ENCODE data around the gene SPINDOC. TPM values are rescaled to one million over a fixed set of nuclear protein-coding genes. Genes with fewer than 3 reads are reported as not detected.

Gene SPINDOC
- total and polyA plus RNA-seq, 9 of the 15 experiments (the other 6 are each of a cell fraction or from before 2014, with no cell fraction given) = 0.70 to 36.3 (median 19.6) TPM

DNA sequence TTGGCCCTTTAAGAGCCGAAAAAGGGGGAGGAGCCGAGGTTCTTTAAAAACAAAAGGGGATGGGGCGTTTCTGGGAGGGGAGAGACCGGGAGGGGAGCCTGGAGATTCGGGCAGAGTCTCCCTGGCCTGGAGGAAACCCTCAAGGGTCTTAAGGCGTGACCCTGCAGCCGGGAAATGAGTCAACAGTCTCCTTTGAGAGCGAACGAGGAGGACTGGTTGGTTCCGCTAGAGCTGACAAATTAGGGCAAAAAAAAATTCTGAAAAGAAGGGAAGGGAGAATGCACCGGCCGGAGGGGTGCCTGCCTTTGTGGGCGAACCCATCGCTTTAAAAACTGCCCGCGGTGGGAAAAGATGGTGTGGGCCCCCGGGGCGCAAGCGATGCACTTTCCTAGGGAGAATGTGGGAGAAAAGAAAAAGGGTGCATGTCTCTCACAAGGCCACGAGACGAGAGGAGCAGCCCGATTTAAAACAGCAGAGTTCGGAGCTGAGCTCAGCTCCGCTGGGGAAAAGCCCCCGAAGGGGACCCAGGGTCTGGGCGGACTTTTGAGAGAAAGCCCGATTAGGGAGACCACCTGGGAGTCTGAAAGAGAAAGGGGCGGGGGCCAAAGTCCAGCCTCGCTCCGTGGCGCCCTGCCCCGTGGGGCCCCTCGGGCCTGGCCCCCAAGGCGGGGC, 45.6 kb upstream of the SPINDOC start:
- FAIRE-seq (no peak), ATAC-seq (peak; percentile 69), DNase-seq (ENCODE audit: extremely low read depth in 1 of 4, low spot score in 3 of 4) (peak; percentile 65 to 81 (median 76))
- peak overlapping the region; percentile 27 for H2AFZ ChIP-seq (ENCODE audit: low read depth, low read length)
- peak overlapping the region; percentile 61 to 95 for H3K9ac ChIP-seq (ENCODE audit: insufficient read depth in 1 of 2, low read depth in 2 of 2, low read length in 2 of 2)
- ChIA-PET POLR2A (interaction anchor here (0.7 kb wide), 2 partner anchors 178 to 1184 kb away, joined by 3 read pairs; no protein-coding TSS in a partner anchor), CTCF (ENCODE audit: low intra/inter-chr PET ratio) (interaction anchor here (0.6 to 0.9 kb wide), 5 partner anchors 11 to 148 kb away, joined by 3 to 5 read pairs (median 3); no protein-coding TSS in a partner anchor)
- H3K9me3 ChIP-seq (replicated peaks; ENCODE audit: control insufficient read depth, insufficient read depth, low read depth, low read length) = no peaks in the 10 kb centered on the region
- intact Hi-C loops (cut with micrococcal nuclease) (loop anchor here (5.0 kb wide), 4 partner anchors 45 to 385 kb away; partner anchors contain the start of genes MARK2, RCOR2 and SPINDOC), in situ Hi-C loops (cut with MboI) (loop anchor here (10.0 kb wide), 1 partner anchor 377 kb away; no protein-coding TSS in a partner anchor)
- peaks cover 20% of the 10 kb centered on the region; the same call in 1 of the 3 replicates for H3K36me3 ChIP-seq (ENCODE audit: control insufficient read depth, insufficient read depth, low read length)
- TSS peak; percentile 64 for BruUV-seq (replicated peaks)
- H3K4me2 ChIP-seq (ENCODE audit: insufficient read depth, low read length) = peak overlapping the region; percentile 72
- WGBS (ENCODE audit: insufficient coverage, low coverage, missing lambda C conversion rate) = 0% methylated on average over 25 of the region's 34 CpGs
- H3K27ac ChIP-seq (ENCODE audit: extremely low read depth, low read depth, low read length) = peak overlapping the region; percentile 29
- no peaks in the 10 kb centered on the region for H3K27me3 ChIP-seq (ENCODE audit: control insufficient read depth in 2 of 2, insufficient read depth in 2 of 2, low read length in 2 of 2)
- H4K20me1 ChIP-seq (replicated peaks; ENCODE audit: control insufficient read depth, insufficient read depth, low read length) = no peaks in the 10 kb centered on the region
- peaks cover 19% of the 10 kb centered on the region for H3K79me2 ChIP-seq (ENCODE audit: control insufficient read depth, insufficient read depth, low read length)
- H3K4me1 ChIP-seq (replicated peaks in 1 of 2; ENCODE audit: control insufficient read depth in 2 of 2, insufficient read depth in 2 of 2, low read length in 2 of 2) = peaks cover 8 to 52% of the 10 kb centered on the region in 2 experiments
- H3K9me1 ChIP-seq (ENCODE audit: control insufficient read depth, insufficient read depth, low read length) = no peaks in the 10 kb centered on the region
- H3K4me3 ChIP-seq = peak overlapping the region; percentile 60
- TF ChIP-seq, protein P1, sequence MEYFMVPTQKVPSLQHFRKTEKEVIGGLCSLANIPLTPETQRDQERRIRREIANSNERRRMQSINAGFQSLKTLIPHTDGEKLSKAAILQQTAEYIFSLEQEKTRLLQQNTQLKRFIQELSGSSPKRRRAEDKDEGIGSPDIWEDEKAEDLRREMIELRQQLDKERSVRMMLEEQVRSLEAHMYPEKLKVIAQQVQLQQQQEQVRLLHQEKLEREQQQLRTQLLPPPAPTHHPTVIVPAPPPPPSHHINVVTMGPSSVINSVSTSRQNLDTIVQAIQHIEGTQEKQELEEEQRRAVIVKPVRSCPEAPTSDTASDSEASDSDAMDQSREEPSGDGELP (CRISPR knock-in tag; IDR thresholded peaks at IDR 0.05; ENCODE audit: borderline replicate concordance) = peak; percentile 35; the same call in 1 of the 2 replicates
- TF ChIP-seq, protein P2, sequence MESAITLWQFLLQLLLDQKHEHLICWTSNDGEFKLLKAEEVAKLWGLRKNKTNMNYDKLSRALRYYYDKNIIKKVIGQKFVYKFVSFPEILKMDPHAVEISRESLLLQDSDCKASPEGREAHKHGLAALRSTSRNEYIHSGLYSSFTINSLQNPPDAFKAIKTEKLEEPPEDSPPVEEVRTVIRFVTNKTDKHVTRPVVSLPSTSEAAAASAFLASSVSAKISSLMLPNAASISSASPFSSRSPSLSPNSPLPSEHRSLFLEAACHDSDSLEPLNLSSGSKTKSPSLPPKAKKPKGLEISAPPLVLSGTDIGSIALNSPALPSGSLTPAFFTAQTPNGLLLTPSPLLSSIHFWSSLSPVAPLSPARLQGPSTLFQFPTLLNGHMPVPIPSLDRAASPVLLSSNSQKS (CRISPR knock-in tag; IDR thresholded peaks at IDR 0.05) = no peak
- TF ChIP-seq SMARCE1 (IDR thresholded peaks at IDR 0.05) = 0 out of 2 replicates have a peak, but pooled peaks have one; percentile 18
- TF ChIP-seq BRCA1 (IDR thresholded peaks at IDR 0.05) = no peak
- no peak for TF ChIP-seq BRCA1 (CRISPR knock-in tag; IDR thresholded peaks at IDR 0.05)
- TF ChIP-seq CHD2 (IDR thresholded peaks at IDR 0.05; ENCODE audit: low read depth, low read length) = no peak
- TF ChIP-seq MAZ (CRISPR knock-in tag; conservative IDR thresholded peaks at IDR 0.05 in 1 of 2, IDR thresholded peaks at IDR 0.05 in 1 of 2) = peak in 1 of 2 experiments; percentile 39; a peak in 1 of 4 replicates
- TF ChIP-seq RNF2 (IDR thresholded peaks at IDR 0.05) = no peak
- no peak for TF ChIP-seq ELF4 (CRISPR knock-in tag; IDR thresholded peaks at IDR 0.05)
- TF ChIP-seq HDAC2 (IDR thresholded peaks at IDR 0.05) = peak; percentile 47; the same call in 1 of the 2 replicates
- TF ChIP-seq ZBTB1 (CRISPR knock-in tag; IDR thresholded peaks at IDR 0.05; ENCODE audit: borderline replicate concordance, low read depth) = 0 out of 2 replicates have a peak, but pooled peaks have one; percentile 51
- TF ChIP-seq, protein P3, sequence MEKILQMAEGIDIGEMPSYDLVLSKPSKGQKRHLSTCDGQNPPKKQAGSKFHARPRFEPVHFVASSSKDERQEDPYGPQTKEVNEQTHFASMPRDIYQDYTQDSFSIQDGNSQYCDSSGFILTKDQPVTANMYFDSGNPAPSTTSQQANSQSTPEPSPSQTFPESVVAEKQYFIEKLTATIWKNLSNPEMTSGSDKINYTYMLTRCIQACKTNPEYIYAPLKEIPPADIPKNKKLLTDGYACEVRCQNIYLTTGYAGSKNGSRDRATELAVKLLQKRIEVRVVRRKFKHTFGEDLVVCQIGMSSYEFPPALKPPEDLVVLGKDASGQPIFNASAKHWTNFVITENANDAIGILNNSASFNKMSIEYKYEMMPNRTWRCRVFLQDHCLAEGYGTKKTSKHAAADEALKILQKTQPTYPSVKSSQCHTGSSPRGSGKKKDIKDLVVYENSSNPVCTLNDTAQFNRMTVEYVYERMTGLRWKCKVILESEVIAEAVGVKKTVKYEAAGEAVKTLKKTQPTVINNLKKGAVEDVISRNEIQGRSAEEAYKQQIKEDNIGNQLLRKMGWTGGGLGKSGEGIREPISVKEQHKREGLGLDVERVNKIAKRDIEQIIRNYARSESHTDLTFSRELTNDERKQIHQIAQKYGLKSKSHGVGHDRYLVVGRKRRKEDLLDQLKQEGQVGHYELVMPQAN (IDR thresholded peaks at IDR 0.05; ENCODE audit: borderline replicate concordance) = peak; percentile 56; the same call in 1 of the 2 replicates
- TF ChIP-seq TOE1 (IDR thresholded peaks at IDR 0.05; ENCODE audit: borderline replicate concordance) = 0 out of 2 replicates have a peak, but pooled peaks have one; percentile 46
- no peak for TF ChIP-seq TOE1 (CRISPR knock-in tag; IDR thresholded peaks at IDR 0.05; ENCODE audit: borderline replicate concordance, low read depth)
- no peak for TF ChIP-seq RCOR1 (IDR thresholded peaks at IDR 0.05; ENCODE audit: borderline replicate concordance in 1 of 2, low read depth in 2 of 2, low read length in 2 of 2)
- 0 out of 2 replicates have a peak, but pooled peaks have one; percentile 31 for TF ChIP-seq SRSF3 (IDR thresholded peaks at IDR 0.05; ENCODE audit: insufficient read depth, low read length)
- TF ChIP-seq CTBP1 (IDR thresholded peaks at IDR 0.05; ENCODE audit: borderline replicate concordance) = no peak
- no peak for TF ChIP-seq RBM22 (IDR thresholded peaks at IDR 0.05; ENCODE audit: low read depth, low read length, poor library complexity, severe bottlenecking)

Measured in K562 (cell line).